DMS53 (cell line): ENCODE data around the gene ASMT.
A peak's percentile ranks its signal among the peaks of the same experiment; 100 is the strongest.
"Not testable (repeated sequence)": the region's sequence is repeated elsewhere in the genome, so short reads cannot be mapped to it uniquely, and the experiment has no call there.

Source experiments
- DNase-seq: peaks from one replicate; lab custom pipeline; 2025; lab: John Stamatoyannopoulos, UW

ASMT gene

DNA sequence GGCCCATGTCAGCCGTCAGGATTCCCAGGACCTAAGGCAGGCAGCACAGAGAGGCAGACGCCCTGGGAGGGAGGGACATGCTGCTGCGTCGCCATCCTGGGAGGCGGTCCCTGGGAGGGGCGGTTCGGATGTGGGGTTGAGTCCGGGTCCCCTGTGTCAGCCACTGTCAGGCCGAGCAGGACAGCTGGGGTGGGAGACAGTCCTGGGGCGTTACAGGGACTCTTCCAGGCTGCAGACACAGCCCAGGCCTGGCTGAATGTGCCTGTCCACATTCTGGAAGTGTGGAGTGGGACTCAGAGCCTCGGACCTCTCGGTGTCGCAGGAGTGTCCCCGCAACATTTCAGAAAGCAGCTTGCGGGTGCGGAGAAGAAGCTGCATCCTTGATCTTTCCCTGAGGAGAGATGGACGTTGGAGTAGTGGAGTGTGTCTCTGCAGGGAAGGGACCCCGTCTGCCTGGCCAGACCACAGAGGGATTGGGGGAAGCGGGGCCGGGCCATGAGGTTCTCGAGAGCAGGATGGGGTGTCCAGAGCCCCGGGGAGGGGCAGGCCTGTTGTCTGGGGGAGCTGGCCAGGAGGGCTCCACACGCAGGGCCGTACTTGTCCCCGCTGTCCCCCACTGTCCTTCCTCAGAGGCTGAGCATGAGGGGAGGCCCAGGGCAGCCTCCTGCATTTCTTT lies 17.4 kb upstream of the ASMT start:
- DNase-seq = no peak

- no peak for DNase-seq
Measured at GRCh38 chrX:1598021-1598875, 16.6 kb upstream of the ASMT start.

DNA sequence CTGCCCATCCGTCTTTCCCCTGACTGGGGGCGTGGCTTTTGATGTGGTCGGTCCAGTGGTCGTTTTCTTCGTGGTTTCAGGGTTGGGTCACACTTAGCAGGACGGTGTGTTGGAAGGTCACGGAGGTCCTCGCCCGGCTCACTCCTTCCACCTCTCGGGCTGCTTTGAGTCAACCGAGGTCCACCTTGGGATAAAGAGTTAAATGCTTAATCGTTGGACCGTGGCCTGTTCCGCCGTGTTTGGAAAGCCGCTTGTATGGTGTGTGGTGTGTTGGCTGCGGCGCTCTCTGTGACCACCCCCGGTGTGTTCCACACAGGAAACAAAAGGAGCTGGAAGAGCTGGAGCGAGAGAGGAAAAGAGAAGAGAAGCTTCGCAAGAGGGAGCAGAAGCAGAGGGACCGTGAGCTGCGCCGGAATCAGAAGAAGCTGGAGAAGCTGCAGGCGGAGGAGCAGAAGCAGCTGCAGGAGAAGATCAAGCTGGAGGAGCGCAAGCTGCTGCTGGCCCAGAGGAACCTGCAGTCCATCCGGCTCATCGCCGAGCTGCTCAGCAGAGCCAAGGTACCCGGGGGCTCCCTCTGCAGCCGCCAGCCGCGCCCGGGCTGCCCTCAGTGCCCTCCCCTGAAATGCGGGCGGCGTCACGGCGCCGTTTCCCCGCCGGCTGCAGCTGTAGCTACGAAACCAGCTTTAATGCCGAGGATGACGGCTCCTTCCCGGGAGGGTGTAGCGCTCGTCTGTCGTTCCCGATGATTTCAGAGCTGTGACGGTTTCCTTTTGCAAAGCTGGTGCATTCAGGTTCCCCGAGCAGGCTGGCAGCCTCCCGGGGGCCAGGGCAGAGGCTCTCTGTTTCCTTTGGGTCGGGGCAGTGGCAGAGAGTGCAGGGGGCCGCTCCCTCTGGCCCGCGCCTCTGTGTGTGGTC lies 15.7 kb upstream of the ASMT start:
- DNase-seq = no peak

DNA sequence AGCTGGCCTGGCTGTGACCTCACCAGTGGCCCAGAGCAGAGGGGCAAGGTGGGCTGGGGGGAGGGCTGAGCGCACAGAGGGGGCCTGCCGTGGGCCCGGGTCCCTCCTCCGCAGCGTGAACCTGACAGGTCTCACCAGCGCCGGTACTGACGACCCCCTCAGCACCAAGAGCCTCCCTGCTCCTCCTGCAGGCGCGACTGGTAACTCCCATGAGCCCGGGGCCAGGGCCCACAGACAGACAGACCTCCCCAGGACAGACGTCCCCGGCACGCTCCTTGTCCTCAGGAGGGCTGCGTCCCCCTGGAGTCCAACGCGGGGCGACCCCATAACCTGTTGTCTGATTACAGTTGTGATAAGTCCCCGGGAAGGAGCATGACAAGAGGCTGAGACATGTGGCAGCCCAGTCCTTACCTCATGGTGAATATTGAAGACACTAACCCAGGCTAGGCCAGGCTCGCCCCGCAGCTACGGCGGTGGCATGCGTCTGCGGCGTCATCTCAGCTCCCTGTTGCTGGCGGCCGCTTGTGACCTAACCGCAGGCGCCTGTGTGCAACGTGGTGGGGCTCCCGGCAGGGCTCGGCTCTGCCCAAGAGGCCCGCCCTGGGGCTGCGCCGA lies 15.0 kb upstream of the ASMT start:
- no peak for DNase-seq

DNA sequence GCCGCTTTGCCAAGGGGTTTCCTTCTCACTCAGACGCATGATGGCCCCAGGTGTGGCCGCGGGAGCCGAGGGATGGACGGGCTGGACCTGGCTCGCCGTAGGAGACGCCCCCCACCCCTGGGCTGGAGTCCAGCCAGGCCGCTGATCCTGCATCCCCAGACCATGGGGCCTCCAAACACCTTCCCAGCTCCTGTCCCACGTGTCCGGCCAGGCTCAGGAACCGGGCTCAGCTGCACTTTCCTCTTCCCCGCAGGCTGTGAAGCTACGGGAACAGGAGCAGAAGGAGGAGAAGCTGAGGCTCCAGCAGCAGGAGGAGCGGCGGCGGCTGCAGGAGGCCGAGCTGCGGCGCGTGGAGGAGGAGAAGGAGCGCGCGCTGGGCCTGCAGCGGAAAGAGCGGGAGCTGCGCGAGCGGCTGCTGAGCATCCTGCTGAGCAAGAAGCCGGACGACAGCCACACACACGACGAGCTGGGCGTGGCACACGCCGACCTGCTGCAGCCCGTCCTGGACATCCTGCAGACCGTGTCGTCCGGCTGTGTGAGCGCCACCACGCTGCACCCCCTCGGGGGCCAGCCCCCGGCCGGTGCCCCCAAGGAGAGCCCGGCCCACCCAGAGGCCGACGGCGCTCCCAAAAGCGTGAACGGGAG lies 14.3 kb upstream of the ASMT start:
- DNase-seq = no peak

- no peak for DNase-seq
Measured at GRCh38 chrX:1601051-1601767, 13.7 kb upstream of the ASMT start.

- no peak for DNase-seq
Measured at GRCh38 chrX:1601768-1602085, 13.1 kb upstream of the ASMT start.

DNA sequence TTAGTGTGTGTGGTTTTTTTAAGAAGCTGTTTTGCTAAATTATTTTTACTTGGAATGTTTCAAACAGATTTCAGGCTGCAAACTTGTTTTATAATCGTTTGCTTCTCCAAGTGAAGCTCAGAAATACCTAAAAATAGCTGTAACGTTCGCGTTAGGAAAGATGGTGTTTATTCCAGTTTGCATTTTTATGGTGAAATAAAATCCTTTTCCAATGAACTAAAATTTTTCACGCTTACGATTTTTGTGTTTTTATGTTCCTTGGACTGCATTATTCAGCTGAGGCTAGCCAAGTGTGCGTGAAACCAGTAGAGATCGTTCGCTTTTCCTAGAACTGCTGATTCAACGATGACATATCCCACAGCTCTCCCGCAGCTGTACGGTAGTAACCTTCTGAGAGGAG lies 12.6 kb upstream of the ASMT start:
- no peak for DNase-seq

DNA sequence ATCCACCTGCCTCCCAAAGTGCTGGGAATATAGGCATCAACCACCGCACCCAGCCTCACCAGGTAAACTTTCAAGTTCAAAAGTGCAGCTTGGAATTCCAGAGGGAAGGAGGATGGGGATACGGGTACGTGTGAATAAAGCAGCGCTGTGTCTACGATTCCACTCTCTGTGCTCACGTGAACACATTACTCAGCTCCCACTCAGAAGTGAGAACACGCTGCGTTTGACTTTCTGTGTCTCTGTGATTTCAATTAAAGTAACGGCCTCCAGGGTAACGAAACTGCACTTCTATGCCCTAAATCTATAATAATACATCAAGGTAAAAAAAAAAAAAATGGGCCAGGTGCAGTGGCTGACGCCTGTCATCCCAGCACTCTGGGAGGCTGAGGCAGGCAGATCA lies 8.4 kb upstream of the ASMT start:
- no peak for DNase-seq

DNA sequence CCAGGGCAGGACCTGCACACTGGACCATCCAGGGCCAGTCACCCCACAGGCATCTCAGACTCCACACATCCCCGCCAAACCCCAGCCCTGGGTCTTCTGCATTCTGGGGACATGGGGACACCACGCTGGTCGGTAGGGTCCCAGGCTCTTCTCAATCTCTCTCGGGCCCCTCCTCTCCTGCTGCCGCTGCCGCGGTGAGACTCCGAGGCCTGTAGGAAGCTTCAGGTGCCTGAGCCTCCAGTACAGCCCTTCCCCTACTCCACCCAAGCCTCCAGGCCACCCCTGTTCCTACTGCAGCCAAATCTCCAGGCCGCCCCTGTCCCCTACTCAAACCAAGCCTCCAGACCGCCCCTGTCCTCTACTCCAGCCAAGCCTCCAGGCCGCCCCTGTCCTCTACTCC lies 5.5 kb upstream of the ASMT start:
- no peak for DNase-seq

- DNase-seq = no peak
Measured at GRCh38 chrX:1609762-1610161, 5.1 kb upstream of the ASMT start.

- no peak for DNase-seq
Measured at GRCh38 chrX:1610166-1610565, 4.7 kb upstream of the ASMT start.

- no peak for DNase-seq
Measured at GRCh38 chrX:1610736-1611135, 4.1 kb upstream of the ASMT start.

- DNase-seq = no peak
Measured at GRCh38 chrX:1612641-1613286, 2.1 kb upstream of the ASMT start.

GRCh38 chrX:1618689-1619088 lies 3.8 kb downstream of the ASMT start:
- DNase-seq = no peak

DNA sequence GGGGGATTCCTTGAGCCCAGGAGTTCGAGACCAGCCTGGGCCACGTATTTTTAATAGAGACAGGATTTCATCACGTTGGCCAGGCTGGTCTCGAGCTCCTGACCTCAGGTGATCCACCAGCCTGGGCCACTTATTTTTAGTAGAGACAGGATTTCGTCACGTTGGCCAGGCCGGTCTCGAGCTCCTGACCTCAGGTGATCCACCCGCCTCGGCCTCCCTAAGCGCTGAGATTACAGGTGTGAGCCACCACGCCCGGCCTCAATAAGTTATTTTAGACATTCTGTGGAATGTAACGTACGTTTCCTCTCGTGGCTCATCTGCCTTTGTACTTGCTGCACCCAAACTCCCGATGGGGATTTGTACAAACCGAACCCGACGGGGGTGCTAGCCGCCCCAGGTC lies 8.8 kb downstream of the ASMT start:
- DNase-seq = no peak

DNA sequence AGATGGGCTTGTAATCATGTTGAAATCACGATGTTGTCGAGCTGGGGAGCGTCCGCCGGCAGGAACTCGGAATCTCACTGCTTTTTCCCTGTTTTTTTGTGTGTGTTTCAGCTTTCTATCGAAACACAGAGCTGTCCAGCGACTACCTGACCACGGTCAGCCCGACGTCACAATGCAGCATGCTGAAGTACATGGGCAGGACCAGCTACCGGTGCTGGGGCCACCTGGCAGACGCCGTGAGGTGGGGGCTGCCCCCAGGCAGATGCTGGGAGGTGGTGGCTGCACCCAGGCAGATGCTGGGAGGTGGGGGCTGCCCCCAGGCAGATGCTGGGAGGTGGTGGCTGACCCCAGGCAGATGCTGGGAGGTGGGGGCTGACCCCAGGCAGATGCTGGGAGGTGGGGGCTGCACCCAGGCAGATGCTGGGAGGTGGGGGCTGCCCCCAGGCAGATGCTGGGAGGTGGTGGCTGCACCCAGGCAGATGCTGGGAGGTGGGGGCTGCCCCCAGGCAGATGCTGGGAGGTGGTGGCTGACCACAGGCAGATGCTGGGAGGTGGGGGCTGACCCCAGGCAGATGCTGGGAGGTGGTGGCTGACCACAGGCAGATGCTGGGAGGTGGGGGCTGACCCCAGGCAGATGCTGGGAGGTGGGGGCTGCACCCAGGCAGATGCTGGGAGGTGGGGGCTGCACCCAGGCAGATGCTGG lies 9.4 kb downstream of the ASMT start:
- peak; percentile 5 for DNase-seq

GRCh38 chrX:1624861-1625215 lies 10.0 kb downstream of the ASMT start:
- not testable (repeated sequence) for DNase-seq

DNA sequence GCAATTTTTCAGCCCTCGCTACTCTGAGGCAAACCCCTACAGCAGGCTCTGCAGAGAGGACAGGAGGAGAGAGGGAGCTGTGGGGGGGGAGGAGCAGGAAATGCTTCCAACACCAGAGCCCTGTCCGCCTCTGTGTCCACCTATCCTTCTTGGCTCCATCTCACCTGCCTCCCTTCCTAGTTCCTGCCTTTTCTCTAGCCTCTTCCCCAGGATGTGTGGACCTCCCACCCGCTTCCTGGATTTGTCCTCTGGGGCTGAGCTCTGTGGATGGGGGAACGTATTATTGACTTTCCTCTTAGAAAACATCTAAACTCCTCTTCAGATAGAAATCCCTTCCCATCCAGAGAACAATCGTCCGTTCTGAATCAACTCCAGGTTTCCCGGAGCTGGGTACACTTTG lies 14.4 kb downstream of the ASMT start:
- no peak for DNase-seq

- no peak for DNase-seq
Measured at GRCh38 chrX:1646009-1646408, 31.1 kb downstream of the ASMT start.
